GM18951 (cell line): ENCODE measurements around the gene ARSG.
A peak's percentile ranks its signal among the peaks of the same experiment; 100 is the strongest.

Experiments
- POLR2A ChIP-seq: IDR thresholded peaks from 4 replicates; pipeline ENCODE4 v1.6.1; 2011; ENCODE audit warnings: mild to moderate bottlenecking; ENCODE audit not compliant: insufficient read length, insufficient read depth; ENCODE audit errors: extremely low read depth
- in situ Hi-C: fragments of 300-500 bp; cut with MboI; formaldehyde crosslinking; loops from one replicate; pipeline ENCODE4 v1.12.0; 2022; ENCODE audit warnings: low sequenced_read_pairs, mixed read lengths, inconsistent platforms; ENCODE audit not compliant: unreplicated experiment

The ARSG gene

DNA sequence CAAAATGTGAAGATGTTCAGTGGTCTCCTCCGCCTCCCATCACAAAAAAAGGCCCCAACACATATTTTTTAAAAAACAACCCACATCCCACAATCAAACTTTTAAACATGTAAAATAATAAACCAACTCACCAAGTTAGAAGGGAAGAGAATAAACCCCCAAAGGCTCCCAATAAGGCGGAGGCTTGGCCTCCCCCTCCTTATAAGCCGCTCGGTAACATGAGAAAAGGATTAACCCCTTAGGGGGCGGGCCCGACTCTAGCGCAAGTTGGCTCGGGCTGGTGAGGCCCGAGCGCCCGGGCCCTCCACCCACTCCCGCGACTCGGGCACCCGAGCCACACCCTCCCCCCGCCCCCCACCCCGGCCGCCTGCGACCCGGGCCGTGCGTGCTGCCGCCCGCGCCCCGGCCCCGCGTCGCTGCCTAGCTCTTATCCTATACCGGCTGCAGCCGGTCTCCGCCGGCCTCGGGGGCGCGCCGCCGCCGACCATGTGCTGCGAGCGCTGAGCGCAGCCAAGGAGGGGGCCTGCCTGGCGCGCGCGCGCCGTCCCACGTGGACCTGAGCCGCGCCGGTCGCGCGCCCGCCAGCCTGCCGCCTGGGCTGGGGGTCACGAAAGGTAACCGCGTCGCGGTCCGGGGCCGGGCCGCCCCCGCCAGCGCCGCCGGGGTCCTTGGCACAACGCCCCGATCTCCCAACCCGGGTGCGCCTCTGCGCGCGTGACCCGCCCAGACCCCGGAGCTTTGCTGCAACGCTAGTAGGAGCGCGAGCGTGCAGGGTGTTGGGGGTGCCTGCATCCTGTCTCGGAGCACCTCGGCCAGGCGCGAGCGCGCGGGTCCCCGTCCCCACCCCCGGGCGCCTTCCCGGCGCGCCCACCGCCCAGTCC lies at the start of gene ARSG, which contains the start of gene SLC16A6:
TSS of gene ARSG (plus strand) at position 541 of the 881 bp plus-strand sequence. CDS start 15,999 bp downstream, outside the sequence.
TSS of gene SLC16A6 (minus strand) at position 173 of the 881 bp plus-strand sequence. CDS start 12,807 bp downstream, outside the sequence.
- in situ Hi-C loops, result no loop called here
- no peak for TF ChIP-seq POLR2A

DNA sequence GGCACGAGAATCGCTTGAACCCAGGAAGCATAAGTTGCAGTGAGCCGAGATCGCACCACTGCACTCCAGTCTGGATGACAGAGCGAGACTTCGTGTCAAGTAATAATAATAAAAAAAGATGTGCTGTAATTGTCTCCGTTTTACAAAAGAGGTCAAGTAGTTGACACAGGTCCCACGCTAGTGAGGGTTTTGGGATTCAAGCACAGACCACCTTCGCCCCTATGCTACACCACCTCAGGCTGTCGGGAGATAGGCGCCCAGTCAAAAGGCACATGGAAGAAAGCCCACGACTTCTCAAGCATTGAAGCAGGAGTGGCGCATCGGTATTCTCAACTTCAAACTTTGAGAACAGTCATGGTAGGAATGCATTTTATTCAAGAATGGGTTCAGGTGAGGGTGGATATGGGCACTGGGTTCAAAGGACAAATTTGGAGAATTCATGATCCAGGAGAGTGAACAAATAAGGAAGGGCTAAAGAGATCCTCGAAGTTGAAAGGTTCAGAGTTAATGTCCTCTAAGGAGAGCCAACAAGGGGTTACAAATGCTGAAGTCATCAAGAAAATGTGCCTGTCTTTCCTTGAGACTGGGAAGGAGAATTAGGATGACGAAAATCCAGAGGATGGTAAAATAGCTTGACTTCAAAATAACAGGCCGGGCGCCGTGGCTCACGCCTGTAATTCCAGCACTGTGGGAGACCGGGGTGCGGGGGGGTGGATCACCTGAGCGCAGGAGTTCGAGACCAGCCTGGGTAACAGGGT lies 44.8 kb upstream of the ARSG start:
- no peak for TF ChIP-seq POLR2A
- in situ Hi-C loops, result no loop called here

GRCh38 chr17:68247445-68248198 lies 43.7 kb upstream of the ARSG start, which contains the start of gene AMZ2:
Gene AMZ2, plus strand, starts transcription at chr17:68248043. Its CDS starts 2,145 bp downstream, at chr17:68250188.
- in situ Hi-C loops, result no loop called here
- peak; percentile 96 for TF ChIP-seq POLR2A

DNA sequence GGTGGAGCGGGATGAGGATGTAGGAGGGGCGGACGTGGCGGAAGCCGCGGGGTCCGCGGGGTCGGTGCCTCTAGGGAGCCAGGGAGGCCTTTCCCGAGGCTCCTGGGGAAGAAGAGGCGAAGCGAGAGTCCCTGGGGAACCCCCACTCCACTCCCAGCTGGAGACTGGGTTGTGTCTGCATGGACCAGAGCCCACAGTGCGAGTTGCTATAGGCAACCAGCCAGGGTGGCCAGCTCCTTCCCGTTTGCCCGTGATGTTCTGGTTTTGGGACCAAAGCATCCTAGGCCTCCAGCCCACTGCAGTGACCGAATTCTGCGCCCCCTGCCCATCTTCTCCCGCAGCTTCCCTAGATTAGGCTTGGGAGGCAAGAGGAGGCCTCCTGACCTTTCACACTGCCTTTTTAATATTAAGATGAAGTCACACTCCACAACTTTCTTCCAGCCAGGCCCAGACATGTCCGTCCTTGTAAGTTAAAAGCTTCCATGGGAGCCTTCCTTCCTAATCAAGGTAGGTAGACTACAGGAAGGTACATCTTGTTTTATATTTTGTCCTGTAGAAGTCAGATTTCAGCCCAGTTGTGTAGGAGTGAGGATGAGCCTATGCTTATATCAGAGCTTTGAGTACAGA lies 43.0 kb upstream of the ARSG start:
- in situ Hi-C loops, result no loop called here
- no peak for TF ChIP-seq POLR2A

DNA sequence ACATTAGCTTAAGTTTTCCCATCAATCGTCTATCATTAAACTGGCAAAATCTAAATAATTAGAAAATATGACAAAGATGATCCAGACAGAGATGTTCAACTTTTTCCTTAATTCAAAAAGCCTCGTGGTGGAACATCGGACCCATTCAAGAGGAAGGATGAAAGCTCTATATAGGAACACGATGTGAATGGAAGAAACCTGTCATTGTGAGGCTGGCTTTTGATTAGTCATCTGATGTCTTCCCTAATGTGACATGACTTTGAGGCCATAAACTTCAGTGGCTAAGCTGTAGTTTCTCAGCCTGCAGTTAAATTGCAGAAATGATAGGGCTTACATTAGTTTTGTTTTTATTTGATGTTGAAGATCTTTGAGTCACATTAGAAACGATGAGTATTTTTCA lies 42.4 kb upstream of the ARSG start:
- no peak for TF ChIP-seq POLR2A
- in situ Hi-C loops, result no loop called here

DNA sequence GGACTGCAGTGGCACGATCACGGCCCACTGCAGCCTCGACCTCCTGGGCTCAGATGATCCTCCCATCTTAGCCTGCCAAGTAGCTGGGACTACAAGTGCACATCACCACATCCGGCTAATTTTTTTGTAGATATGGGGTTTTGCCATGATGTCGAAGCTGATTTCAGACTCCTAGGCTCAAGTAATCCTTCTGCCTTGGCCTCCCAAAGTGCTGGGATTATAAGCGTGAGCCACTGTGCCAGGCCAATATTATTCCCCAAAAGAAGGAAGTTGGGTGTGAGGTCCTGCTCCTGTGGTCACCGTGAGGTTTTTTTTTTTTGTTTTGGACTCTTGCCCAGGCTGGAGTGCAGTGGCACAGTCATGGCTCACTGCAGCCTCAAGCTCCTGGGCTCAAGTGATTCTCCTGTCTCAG lies 41.9 kb upstream of the ARSG start:
- in situ Hi-C loops, result no loop called here

GRCh38 chr17:68253426-68253825 lies 37.9 kb upstream of the ARSG start:
- in situ Hi-C loops, result loop anchor here (25.0 kb wide), 1 partner anchor 509 kb away; no protein-coding TSS in a partner anchor

More for the DNA sequence above, 41.9 kb upstream of the ARSG start:
- TF ChIP-seq POLR2A, result no peak

DNA sequence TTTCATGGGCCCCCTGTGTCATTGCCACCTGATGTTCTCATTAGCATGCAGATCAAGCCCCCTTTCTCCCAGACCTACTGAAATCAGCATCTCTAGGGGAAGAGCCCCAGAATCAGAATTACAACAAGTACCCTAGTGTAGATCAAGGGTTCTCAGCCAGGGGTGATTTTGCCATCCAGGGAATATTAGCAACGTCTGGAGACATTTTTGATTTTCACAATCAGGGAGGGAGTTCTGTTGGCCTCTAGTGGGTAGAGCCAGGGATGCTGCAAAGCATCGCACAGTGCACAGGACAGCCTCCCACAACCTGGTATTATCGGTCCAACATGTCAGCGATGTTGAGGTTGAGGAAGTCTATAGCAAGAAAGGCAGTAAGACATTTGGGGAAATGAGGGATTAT lies 36.1 kb upstream of the ARSG start:
- TF ChIP-seq POLR2A, result no peak
- in situ Hi-C loops, result loop anchor here (25.0 kb wide), 1 partner anchor 507 kb away; no protein-coding TSS in a partner anchor

- in situ Hi-C loops, result loop anchor here (25.0 kb wide), 1 partner anchor 506 kb away; no protein-coding TSS in a partner anchor
- no peak for TF ChIP-seq POLR2A
Measured at GRCh38 chr17:68255731-68256538, 35.4 kb upstream of the ARSG start.

GRCh38 chr17:68256701-68257100 lies 34.6 kb upstream of the ARSG start:
- in situ Hi-C loops, result loop anchor here (25.0 kb wide), 1 partner anchor 506 kb away; no protein-coding TSS in a partner anchor

DNA sequence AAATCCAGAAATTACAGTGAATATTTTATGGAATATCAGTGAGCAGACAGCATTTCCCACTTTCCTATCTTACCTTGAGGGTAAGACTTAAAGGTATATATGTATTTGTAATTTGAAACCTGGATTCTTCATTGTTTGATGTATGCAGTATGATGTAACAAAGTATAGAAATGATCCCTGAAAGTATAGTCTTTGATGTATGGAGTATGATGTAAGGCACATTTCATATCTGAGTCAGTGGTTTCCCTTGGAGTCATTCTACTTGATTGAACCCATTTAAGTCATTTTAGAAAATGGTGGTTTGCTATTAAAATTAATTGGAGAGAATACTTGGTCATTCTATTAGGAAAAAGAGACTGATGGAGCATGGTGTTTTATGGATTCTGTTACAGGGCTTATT lies 33.4 kb upstream of the ARSG start:
- TF ChIP-seq POLR2A, result no peak
- in situ Hi-C loops, result loop anchor here (25.0 kb wide), 1 partner anchor 504 kb away; no protein-coding TSS in a partner anchor
